Measurements from ENCODE around the gene MARVELD1.

DNA sequence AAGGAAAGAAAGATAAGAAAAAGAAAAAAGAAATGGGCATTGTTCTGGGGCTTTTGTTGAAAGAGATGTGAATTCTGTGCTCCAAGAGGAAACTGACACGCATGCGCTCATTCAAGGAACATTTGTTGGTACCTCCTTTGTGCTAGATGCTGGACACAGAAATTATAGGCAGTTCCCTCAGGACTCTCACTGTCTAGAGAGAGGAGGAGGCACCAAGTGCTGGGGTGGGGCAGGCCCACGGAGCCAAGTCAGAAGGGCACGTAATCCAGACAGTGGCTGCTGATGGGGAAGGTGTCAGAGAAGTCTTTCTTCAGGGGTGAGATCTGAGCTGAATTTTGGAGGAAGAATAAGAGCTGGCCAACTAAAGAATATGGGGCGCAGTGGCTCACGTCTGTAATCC, 20.5 kb downstream of the MARVELD1 start:
- TF ChIP-seq POLR2A (IDR thresholded peaks at IDR 0.05; ENCODE audit: low read length) (no peak), GATA1 (IDR thresholded peaks at IDR 0.05; ENCODE audit: low read depth, low read length) (no peak)

All from erythroblast (primary cell).